Measurements from ENCODE around the gene POLG. TPM values are rescaled to one million over a fixed set of nuclear protein-coding genes. Genes with fewer than 3 reads are reported as not detected.

The POLG gene
- total RNA-seq, 1 experiment from 2014 or later = 60.3 TPM

DNA sequence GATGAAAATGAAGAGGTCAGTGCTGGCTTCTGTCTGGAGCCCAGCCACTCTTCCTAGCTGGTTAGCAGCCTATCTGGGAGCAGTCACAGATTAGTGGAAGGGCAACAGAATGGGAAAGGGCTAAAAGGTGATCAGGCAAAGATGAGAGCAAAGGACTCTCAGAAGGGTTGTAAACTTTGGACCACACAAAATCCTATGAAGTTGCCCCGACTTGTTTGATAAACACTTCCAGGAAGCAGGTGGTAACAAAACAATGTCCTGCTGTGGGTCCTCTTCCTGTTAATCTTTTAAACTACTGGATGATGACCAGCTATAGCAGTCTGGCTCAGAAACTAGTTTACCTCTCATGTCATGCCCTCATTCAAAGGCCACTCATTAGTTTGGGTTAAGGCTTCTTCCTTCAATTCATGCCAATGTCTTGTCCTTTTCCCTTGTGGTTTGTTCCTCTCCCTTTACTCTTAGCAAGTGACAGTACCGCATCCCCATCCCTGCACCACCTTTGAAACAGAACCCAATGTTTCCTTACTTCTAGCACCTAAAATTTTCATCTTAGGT is 19.2 kb downstream of the POLG start:
- Histone ChIP-seq H4K5ac (ENCODE audit: insufficient read length, low read depth, low read length) (no peak overlapping the region), H3K79me1 (ENCODE audit: insufficient read depth, low read depth, low read length, poor library complexity, severe bottlenecking) (no peaks in the 10 kb centered on the region), H3K27ac (ENCODE audit: insufficient read length, low read depth, low read length) (no peak overlapping the region), H2BK15ac (ENCODE audit: low read depth, low read length) (no peak overlapping the region), H3K4me2 (ENCODE audit: insufficient read depth, insufficient read length, low read length) (no peak overlapping the region), H3K4me1 (ENCODE audit: insufficient read depth, low read length) (no peaks in the 10 kb centered on the region), H3K9me3 (ENCODE audit: control insufficient read depth, low read depth, low read length) (no peaks in the 10 kb centered on the region), H4K8ac (replicated peaks; ENCODE audit: insufficient read length, low read depth, low read length) (no peak overlapping the region), H2AFZ (ENCODE audit: low read length) (no peak overlapping the region), H3K79me2 (ENCODE audit: insufficient read depth, low read length) (no peaks in the 10 kb centered on the region), H2BK120ac (ENCODE audit: low read depth, low read length, poor library complexity, severe bottlenecking) (no peak overlapping the region), H4K20me1 (ENCODE audit: control insufficient read depth, insufficient read depth, insufficient read length) (no peaks in the 10 kb centered on the region), H3K23me2 (ENCODE audit: insufficient read length, low read depth, low read length, poor library complexity, severe bottlenecking) (no peaks in the 10 kb centered on the region), H3K9ac (ENCODE audit: extremely low read depth, insufficient read length, low read length) (no peak overlapping the region), H3T11ph (ENCODE audit: low read length) (no peak overlapping the region), H3K18ac (ENCODE audit: insufficient read length, low read depth, low read length) (no peak overlapping the region), H2BK5ac (ENCODE audit: insufficient read length, low read length) (no peak overlapping the region), H3K4ac (ENCODE audit: low read depth, low read length) (no peak overlapping the region), H3K56ac (ENCODE audit: insufficient read length, low read depth, low read length) (no peak overlapping the region), H2AK5ac (ENCODE audit: insufficient read length, low read length) (no peak overlapping the region), H4K91ac (ENCODE audit: insufficient read length, low read depth, low read length) (no peak overlapping the region), H3K23ac (ENCODE audit: insufficient read length, low read depth, low read length) (no peak overlapping the region), H2BK12ac (ENCODE audit: insufficient read length, low read depth, low read length) (no peak overlapping the region), H3K14ac (ENCODE audit: insufficient read depth, low read length) (no peak overlapping the region), H2BK20ac (ENCODE audit: low read depth, low read length, poor library complexity, severe bottlenecking) (no peak overlapping the region), H3K27me3 (ENCODE audit: insufficient read depth, low read length) (no peaks in the 10 kb centered on the region)
- peak overlapping the region in 1 of 3 experiments; percentile 17; a peak in 2 of 7 replicates for H3K27ac Mint-ChIP-seq
- WGBS (ENCODE audit: extremely low coverage, insufficient read length, low lambda C conversion rate) = no CpG with 5 or more reads among the region's 2 CpGs
- H3K27me3 Mint-ChIP-seq (ENCODE audit: low read depth) = no peaks in the 10 kb centered on the region
- DNase-seq = no peak
- H3K4me1 Mint-ChIP-seq = no peaks in the 10 kb centered on the region
- H3K9me3 Mint-ChIP-seq = no peaks in the 10 kb centered on the region
- H3K36me3 Mint-ChIP-seq (ENCODE audit: insufficient read depth in 1 of 3, low read depth in 3 of 3) = peaks cover 46 to 82% (median 80%) of the 10 kb centered on the region in 3 experiments
- no peak overlapping the region for H3K4me3 Mint-ChIP-seq
- TF ChIP-seq, protein P1, sequence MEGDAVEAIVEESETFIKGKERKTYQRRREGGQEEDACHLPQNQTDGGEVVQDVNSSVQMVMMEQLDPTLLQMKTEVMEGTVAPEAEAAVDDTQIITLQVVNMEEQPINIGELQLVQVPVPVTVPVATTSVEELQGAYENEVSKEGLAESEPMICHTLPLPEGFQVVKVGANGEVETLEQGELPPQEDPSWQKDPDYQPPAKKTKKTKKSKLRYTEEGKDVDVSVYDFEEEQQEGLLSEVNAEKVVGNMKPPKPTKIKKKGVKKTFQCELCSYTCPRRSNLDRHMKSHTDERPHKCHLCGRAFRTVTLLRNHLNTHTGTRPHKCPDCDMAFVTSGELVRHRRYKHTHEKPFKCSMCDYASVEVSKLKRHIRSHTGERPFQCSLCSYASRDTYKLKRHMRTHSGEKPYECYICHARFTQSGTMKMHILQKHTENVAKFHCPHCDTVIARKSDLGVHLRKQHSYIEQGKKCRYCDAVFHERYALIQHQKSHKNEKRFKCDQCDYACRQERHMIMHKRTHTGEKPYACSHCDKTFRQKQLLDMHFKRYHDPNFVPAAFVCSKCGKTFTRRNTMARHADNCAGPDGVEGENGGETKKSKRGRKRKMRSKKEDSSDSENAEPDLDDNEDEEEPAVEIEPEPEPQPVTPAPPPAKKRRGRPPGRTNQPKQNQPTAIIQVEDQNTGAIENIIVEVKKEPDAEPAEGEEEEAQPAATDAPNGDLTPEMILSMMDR (conservative IDR thresholded peaks at IDR 0.05) = no peak
